Measurements from ENCODE around the gene ARHGAP27. TPM values are rescaled to one million over a fixed set of nuclear protein-coding genes. Genes with fewer than 3 reads are reported as not detected.

ARHGAP27 gene
- total and polyA plus RNA-seq, 2 of the 13 experiments (the other 11 are each of a cell fraction or from before 2014, with no cell fraction given) = 15.5 to 18.9 TPM

DNA sequence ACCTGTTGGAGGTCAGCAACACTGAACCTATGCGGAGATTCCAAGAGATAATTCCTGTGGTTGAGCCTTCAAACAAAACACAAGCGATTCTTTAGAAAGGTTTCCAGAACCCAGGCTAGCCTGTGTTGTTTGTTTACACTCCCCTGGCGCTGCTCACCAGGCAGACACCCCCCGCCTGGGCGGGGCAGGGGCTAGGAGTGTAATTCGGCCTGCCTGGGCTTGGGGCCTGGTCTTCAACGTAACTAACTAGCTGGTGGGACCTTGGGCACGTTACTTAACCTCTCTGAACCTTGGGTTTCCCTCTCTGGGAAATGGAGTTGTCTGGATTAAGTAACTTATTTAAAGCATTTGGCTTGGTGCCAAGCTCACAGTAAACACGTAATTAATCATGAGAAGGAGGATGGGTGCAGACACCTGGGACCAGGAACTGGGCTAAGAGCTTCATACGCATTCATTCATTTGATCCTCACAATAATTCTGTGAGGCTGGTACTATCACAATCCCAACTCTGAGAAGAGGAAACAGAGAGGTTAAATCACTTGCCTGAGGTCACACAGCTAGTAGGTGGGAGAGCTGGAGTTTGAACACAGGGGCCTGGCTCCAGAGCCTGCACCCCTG lies 7.6 kb upstream of the ARHGAP27 start (continued):
- TF ChIP-seq, protein P1, sequence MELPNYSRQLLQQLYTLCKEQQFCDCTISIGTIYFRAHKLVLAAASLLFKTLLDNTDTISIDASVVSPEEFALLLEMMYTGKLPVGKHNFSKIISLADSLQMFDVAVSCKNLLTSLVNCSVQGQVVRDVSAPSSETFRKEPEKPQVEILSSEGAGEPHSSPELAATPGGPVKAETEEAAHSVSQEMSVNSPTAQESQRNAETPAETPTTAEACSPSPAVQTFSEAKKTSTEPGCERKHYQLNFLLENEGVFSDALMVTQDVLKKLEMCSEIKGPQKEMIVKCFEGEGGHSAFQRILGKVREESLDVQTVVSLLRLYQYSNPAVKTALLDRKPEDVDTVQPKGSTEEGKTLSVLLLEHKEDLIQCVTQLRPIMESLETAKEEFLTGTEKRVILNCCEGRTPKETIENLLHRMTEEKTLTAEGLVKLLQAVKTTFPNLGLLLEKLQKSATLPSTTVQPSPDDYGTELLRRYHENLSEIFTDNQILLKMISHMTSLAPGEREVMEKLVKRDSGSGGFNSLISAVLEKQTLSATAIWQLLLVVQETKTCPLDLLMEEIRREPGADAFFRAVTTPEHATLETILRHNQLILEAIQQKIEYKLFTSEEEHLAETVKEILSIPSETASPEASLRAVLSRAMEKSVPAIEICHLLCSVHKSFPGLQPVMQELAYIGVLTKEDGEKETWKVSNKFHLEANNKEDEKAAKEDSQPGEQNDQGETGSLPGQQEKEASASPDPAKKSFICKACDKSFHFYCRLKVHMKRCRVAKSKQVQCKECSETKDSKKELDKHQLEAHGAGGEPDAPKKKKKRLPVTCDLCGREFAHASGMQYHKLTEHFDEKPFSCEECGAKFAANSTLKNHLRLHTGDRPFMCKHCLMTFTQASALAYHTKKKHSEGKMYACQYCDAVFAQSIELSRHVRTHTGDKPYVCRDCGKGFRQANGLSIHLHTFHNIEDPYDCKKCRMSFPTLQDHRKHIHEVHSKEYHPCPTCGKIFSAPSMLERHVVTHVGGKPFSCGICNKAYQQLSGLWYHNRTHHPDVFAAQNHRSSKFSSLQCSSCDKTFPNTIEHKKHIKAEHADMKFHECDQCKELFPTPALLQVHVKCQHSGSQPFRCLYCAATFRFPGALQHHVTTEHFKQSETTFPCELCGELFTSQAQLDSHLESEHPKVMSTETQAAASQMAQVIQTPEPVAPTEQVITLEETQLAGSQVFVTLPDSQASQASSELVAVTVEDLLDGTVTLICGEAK (IDR thresholded peaks at IDR 0.05) = no peak
- TF ChIP-seq, protein P1 (CRISPR knock-in tag; IDR thresholded peaks at IDR 0.05) = no peak
- TF ChIP-seq, protein P2, sequence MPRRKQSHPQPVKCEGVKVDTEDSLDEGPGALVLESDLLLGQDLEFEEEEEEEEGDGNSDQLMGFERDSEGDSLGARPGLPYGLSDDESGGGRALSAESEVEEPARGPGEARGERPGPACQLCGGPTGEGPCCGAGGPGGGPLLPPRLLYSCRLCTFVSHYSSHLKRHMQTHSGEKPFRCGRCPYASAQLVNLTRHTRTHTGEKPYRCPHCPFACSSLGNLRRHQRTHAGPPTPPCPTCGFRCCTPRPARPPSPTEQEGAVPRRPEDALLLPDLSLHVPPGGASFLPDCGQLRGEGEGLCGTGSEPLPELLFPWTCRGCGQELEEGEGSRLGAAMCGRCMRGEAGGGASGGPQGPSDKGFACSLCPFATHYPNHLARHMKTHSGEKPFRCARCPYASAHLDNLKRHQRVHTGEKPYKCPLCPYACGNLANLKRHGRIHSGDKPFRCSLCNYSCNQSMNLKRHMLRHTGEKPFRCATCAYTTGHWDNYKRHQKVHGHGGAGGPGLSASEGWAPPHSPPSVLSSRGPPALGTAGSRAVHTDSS (CRISPR knock-in tag; conservative IDR thresholded peaks at IDR 0.05) = no peak
- TF ChIP-seq RXRB (CRISPR knock-in tag; IDR thresholded peaks at IDR 0.05; ENCODE audit: borderline replicate concordance) = 0 out of 2 replicates have a peak, but pooled peaks have one; percentile 15
- TF ChIP-seq, protein P3, sequence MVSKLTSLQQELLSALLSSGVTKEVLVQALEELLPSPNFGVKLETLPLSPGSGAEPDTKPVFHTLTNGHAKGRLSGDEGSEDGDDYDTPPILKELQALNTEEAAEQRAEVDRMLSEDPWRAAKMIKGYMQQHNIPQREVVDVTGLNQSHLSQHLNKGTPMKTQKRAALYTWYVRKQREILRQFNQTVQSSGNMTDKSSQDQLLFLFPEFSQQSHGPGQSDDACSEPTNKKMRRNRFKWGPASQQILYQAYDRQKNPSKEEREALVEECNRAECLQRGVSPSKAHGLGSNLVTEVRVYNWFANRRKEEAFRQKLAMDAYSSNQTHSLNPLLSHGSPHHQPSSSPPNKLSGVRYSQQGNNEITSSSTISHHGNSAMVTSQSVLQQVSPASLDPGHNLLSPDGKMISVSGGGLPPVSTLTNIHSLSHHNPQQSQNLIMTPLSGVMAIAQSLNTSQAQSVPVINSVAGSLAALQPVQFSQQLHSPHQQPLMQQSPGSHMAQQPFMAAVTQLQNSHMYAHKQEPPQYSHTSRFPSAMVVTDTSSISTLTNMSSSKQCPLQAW (CRISPR knock-in tag; IDR thresholded peaks at IDR 0.05) = no peak
- TF ChIP-seq ERF (CRISPR knock-in tag; IDR thresholded peaks at IDR 0.05) = no peak
- no peak for TF ChIP-seq POLR2G (IDR thresholded peaks at IDR 0.05; ENCODE audit: low read depth, low read length)
- 0 out of 2 replicates have a peak, but pooled peaks have one; percentile 8 for TF ChIP-seq SOX5 (CRISPR knock-in tag; IDR thresholded peaks at IDR 0.05; ENCODE audit: borderline replicate concordance)
- no peak for TF ChIP-seq KAT8 (CRISPR knock-in tag; IDR thresholded peaks at IDR 0.05)
- no peak for TF ChIP-seq WIZ (CRISPR knock-in tag; IDR thresholded peaks at IDR 0.05)
- TF ChIP-seq, protein P4, sequence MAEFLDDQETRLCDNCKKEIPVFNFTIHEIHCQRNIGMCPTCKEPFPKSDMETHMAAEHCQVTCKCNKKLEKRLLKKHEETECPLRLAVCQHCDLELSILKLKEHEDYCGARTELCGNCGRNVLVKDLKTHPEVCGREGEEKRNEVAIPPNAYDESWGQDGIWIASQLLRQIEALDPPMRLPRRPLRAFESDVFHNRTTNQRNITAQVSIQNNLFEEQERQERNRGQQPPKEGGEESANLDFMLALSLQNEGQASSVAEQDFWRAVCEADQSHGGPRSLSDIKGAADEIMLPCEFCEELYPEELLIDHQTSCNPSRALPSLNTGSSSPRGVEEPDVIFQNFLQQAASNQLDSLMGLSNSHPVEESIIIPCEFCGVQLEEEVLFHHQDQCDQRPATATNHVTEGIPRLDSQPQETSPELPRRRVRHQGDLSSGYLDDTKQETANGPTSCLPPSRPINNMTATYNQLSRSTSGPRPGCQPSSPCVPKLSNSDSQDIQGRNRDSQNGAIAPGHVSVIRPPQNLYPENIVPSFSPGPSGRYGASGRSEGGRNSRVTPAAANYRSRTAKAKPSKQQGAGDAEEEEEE (CRISPR knock-in tag; IDR thresholded peaks at IDR 0.05; ENCODE audit: borderline replicate concordance) = no peak
- TF ChIP-seq, protein P5, sequence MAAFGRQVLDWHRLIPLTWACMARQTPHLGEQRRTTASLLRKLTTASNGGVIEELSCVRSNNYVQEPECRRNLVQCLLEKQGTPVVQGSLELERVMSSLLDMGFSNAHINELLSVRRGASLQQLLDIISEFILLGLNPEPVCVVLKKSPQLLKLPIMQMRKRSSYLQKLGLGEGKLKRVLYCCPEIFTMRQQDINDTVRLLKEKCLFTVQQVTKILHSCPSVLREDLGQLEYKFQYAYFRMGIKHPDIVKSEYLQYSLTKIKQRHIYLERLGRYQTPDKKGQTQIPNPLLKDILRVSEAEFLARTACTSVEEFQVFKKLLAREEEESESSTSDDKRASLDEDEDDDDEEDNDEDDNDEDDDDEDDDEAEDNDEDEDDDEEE (CRISPR knock-in tag; IDR thresholded peaks at IDR 0.05) = no peak
- TF ChIP-seq RXRA (CRISPR knock-in tag; IDR thresholded peaks at IDR 0.05) = no peak
- TF ChIP-seq ZNF558 (CRISPR knock-in tag; IDR thresholded peaks at IDR 0.05; ENCODE audit: borderline replicate concordance) = no peak
- no peak for TF ChIP-seq PITX1 (CRISPR knock-in tag; IDR thresholded peaks at IDR 0.05)

Data from HepG2 (cell line).